SIG-M5 (cell line): ENCODE data around the gene LRRC8D.

ENCODE experiments used
- DNase-seq: peaks from one replicate; lab custom pipeline; 2025; lab: John Stamatoyannopoulos, UW

Gene LRRC8D

DNA sequence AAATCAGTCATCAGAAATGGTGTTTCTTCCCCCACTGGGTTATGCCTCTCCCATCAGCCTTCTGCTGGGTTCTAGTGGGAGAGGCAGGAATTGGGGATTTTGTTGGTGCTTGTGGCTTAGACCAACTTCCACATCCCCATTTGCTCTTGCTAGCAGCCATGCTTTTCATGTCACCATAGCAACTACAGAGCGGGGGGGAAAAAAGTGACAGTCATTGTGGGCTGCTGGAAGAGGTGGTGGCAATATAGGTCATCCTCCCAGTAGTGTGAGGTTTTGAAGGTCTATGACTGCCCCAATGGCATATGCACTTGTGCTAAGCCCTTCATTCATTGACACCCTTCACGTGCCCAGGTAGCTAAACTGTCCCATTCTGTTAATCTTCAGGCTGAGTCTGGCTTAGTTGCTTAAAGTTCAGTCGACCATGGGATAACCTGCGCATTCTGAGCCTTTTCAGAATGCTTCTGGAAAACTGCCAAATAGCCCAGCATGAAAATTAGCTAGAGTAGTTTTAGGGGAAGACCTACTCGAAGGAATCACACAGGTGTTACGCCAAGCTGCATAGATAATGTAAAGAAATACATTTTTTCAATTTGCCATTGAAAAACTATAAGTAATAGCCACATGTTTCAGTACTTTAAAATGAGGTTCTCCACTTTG is 120.4 kb downstream of the LRRC8D start:
- no peak for DNase-seq

GRCh38 chr1:89942014-89942413 is 121.2 kb downstream of the LRRC8D start:
- DNase-seq, result no peak

DNA sequence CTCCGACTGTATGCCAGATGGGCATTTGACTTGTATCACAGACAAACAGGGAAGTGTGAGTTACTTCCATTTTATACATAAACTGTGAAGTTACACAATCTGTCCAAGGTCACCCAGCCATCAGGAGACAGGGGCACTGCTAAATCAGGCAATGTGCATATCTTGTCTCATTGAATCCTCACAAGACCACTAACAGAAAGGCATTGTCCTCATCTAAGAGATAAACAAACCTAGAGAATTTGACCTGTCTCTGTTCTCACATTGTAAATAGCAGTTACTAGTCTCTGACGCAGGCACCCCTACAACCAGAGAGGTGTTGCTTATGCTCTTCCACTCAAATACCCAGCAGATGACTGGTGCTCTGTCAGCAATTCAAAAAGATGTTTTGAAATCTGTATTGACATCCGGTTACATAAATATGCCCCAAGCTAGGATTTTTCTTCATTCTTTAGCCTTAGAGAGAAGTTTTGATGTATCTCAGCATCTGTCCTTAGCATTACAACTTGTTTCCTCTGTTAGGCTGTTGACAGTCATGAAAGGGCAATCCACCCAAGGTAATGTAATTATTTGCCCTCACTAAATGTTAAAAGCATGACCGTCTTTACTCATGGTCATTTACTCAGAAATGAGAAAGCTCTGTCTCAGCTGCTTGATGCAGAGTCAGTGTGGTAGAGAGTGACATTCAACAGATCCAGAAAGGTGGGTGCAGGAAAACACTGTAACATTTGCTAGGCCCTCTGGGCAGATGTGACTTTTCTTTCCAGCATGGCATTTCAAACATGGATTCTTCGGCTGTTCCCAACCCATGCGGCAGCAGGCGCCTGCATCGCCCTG is 122.2 kb downstream of the LRRC8D start:
- DNase-seq, result no peak

DNA sequence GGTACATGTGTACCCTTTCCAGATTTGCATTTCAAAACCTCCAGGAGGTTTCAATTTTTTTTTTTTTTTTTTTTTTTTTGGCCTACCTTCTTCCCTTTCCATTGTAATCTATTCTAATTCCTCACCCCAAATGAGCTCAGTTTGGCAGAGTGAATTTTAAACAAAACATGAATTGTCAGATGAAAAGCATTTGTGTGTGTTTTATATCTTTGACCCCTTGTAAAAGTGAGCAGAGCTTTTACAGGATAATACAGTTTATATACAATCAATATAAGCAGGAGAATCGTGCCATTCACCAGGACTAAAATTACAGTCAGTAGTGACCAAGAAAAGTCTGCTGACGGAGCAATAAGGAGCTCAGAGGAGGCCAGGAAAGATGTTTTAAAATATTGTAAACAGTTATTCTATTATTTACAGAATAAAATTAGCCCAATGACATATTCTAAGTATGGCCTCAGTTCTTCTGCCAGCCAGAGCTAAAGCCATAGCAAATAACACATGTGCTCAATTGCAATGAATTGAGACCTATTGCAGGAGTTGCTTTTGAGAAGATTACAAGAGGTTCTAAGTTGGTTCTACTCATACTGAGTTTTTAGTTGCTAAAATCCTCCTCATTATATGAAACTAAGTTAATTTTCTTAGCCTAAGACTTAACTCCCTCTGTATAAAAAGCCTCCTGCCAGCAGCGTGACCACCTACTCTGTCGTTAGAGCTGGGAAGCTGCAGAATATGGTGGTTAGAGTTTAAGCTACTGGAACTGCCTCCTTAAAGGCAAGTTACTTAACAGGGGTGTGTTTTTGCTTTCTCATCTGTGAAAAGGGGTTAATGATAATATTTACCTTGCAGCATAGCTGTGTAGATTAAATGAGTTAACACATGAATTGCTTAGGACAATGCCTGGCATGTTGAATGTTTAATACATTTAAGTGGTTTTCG is 123.3 kb downstream of the LRRC8D start:
- no peak for DNase-seq

GRCh38 chr1:89945852-89946476 is 125.1 kb downstream of the LRRC8D start:
- no peak for DNase-seq

GRCh38 chr1:89946532-89946931 is 125.7 kb downstream of the LRRC8D start:
- DNase-seq, result no peak

DNA sequence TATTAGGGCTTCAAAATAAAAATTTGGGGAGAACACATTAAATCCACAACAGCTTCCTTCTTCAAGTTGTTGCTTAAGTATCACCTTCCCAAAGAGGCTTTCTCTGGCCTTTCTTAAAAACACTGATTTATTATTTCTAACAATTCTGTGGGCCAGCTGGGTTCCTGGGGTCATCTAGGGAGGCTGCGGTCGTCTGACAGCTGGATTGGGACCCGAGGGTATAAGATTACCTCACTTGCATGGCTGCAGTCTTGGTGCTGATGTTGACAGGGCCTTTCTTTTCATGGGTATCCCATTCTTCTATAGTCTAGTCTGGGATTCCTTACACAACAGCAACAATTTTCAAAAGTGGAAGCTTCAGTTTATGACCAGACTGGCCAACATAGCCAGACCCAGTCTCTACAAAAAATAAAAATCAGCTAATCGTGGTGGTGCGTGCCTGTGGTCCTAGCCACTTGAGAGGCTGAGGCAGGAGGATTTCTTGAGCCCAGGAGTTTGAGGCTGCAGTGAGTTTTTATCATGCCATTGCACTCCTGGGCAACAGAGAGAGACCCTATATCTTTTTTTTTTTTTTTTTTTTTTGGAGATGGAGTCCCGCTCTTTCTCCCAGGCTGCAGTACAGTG is 128.0 kb downstream of the LRRC8D start:
- DNase-seq, result no peak

DNA sequence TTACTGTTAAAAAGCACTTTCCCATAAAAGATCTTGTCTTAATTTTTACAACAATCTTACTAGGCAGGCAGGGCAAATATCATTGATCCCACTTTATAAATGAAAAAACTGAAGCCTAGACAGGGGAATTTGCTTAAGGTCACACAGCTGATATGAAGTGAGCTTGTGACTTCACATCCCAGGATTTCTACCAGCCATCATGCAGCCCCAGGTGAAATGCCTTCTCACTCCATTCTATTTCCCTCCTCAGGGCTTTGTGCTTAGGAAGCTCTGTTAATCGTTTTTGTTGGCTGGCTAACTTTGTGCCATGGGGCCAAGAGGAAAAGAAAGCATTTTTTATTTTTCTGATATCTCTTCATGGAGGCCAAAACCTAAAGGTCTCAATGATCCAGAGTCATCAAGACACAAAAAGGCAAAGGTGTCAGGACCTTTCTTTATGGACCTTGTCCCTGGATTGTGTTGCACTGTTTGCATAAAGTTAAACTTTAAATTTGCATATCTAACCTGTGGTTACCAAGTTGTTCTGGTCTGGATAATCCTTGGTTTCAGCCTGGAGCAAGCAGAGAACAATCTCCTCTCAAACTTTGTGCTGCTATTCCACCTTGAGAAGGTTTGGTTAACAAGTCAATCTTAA is 129.3 kb downstream of the LRRC8D start:
- no peak for DNase-seq

DNA sequence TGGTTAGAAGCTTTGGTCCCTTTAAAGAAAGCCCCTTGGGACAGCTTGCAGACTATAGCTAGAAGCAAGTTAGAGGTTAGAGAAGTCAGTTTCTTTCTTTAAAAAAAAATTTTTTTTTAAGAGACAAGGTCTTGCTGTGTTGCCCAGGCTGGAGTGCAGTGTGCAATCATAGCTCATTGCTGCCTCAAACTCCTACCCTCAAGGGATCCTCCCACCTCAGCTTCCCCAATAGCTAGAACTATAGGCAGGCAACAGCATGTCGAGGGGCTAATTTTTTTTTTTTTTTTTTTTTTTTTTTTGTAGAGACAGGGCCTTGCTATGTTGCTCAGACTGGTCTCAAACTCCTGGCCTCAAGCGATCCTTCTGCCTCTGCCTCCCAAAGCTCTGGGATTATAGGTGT is 129.9 kb downstream of the LRRC8D start:
- DNase-seq, result no peak

DNA sequence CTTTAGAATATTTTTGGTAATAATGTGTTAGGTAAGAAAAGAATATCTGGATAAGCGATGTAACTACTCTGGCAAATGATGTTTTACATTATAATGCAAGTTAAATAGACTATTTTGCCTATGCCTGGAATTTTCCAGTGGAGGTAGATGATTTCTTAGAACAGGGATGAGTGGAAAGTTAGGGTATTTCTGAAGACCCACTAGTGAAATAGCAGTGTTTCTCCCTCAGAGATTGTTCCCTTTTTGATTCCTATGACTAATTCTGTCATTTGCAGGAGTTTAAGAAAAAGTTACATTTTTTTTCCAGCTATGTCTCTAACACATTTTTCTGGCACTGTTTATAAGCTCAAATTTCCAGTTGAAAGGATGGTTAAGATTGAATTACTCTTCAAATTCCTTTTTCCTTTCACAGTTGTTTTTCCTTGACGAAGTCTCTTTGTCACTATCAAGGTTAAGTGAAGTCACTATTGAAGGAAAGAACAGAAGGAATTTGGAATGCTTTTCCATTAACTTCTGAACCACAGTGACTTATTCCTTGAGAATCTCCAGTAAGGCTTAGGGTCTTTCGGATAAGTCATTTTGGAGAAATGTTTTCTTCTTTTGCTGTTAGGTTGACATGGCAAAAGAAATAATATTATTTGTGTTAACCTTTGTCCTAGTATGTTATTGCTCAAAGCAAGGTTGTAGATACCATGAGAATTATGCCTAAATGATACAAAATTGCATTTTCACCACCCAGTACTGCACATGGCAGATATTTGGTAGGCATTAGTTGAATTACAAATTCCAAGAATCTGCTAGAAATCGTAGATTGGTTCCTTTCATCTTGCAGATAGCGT is 131.2 kb downstream of the LRRC8D start:
- DNase-seq, result no peak

- no peak for DNase-seq
Measured at GRCh38 chr1:89952605-89953130, 131.8 kb downstream of the LRRC8D start.

DNA sequence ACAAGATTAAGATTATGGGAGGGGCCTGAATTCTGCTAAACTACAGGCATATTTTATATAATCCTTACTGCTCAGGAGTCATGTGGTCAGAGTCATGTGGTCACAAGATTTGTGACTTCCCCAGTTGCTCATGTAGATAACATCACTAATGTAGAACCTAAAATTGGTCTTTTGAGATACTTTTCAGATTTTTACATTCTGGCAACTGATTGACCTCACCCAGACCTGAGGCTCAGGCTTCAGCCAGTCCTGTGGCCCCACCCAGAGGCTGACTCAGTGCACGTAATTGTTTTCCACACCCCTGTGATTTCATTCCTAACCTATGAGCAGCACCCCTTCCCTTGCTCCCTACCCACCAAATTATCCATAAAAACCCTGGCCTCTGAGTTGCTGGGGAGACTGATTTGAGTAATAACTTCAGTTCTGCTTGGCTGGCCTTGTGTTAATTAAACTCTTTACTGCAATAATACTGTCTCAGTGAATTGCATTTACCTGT is 132.3 kb downstream of the LRRC8D start:
- no peak for DNase-seq

DNA sequence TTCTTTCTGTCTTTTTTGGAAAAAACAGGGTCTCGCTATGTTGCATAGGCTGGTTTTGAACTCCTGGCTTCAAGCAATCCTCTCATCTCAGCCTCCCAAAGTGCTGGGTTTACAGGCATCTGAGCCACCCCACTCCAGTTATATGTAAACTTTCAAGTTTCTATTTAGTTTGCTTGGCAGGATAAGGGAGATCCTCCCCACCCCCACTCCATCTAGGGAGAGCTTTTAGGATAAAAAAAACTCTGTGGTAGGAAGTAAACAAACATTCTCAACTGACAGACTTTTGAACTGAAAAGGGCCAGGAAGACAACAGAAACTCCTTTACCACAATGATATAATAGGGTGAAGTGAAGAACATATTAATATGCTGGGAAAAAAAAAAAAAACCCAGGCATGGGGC is 133.1 kb downstream of the LRRC8D start:
- no peak for DNase-seq

- no peak for DNase-seq
Measured at GRCh38 chr1:89954401-89954800, 133.6 kb downstream of the LRRC8D start.

DNA sequence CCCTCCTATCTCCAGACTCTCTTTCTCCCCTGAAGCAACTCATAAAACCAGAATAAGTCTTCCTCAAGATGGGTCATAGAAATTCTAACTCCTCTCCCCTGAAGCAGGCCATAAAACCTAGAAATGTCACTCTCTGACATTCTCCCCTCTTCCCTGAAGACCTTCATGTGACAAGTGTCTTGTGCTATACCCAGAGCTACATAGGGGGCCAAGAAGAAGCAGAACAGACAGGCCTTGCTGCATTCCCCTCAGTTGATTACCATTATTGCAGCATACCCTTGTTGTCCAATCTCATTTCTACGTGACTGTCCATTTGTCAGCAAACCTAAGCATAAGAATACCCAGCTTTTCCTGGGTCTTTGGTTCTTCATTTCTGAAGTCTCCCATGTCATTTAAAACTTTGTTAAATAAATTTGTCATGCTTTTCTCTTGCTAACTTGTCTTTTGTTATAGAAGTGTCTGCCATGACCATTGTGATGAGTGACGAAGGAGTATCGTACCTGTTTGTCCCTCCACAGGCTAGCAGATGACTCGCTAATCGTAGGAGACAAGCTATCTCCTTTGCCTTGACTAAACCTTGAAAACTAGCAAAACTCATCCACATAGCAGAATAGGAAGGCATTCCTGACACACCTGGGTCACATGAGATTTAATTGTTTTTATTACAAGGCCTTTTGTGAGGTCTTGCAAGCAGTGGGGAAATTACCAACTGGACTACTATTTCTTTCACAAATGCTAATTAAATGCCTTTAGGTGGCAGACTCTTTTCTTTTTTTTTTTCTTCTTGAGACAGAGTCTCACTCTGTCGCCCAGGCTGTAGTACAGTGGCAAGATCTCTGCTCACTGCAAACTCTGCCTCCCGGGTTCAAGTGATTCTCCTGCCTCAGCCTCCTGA is 134.7 kb downstream of the LRRC8D start:
- no peak for DNase-seq

GRCh38 chr1:89957107-89957506 is 136.3 kb downstream of the LRRC8D start:
- DNase-seq, result no peak

- no peak for DNase-seq
Measured at GRCh38 chr1:89958851-89959654, 138.2 kb downstream of the LRRC8D start.

DNA sequence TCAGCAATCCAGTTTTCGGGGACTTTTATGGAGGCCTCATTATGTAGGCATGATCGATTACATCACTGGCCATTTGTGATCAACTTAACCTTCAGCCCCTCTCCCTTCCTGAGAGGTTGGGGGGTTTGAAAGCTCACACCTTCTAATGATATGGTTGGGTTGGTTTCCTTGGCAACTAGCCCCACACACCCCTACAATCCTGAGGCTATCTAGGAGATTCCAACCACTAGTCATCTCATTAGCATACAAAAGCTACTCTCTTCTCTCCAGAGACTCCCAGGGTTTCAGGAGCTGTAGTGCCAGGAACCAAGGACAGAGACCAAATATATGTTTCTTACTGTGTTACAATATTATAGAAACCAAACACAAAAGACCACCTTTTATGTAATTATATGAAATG is 138.9 kb downstream of the LRRC8D start:
- DNase-seq, result no peak
